ENCODE data around the gene MAN1A1. TPM values are rescaled to one million over a fixed set of nuclear protein-coding genes. Genes with fewer than 3 reads are reported as not detected.

MAN1A1 gene
- total RNA-seq, 2 experiments from 2014 or later: 34.8 to 38.4 TPM

DNA sequence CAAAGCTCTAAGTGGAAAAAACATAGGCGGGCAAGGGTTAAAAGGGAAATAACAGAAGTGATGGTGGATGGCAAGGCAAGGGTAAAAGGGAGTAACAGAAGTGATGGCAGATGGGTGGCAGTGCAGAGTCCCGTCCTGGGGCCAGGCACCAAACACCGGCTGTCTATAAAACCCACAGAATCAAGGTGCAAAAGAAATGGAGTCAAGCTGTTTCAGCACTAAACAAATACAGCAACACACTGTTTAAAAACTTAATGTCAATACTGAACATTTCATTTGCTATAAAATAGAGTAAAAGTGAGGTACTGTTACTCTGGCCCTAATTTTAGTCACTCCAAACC is 87.6 kb downstream of the MAN1A1 start:
- Mint-ChIP-seq H3K27me3 (no peaks in the 10 kb centered on the region), H3K4me1 (peaks cover 23% of the 10 kb centered on the region), H3K36me3 (peaks cover 39% of the 10 kb centered on the region), H3K9me3 (ENCODE audit: low read depth) (peaks cover 7% of the 10 kb centered on the region), H3K4me3 (no peak overlapping the region), H3K27ac (no peak overlapping the region)
- ATAC-seq (no peak), DNase-seq (no peak)
- CTCF ChIA-PET: no interaction called here

- H3K4me3 Mint-ChIP-seq: no peak overlapping the region
- H3K4me1 Mint-ChIP-seq: peaks cover 22% of the 10 kb centered on the region
- peaks cover 7% of the 10 kb centered on the region for H3K9me3 Mint-ChIP-seq (ENCODE audit: low read depth)
- H3K27me3 Mint-ChIP-seq: no peaks in the 10 kb centered on the region
- peaks cover 44% of the 10 kb centered on the region for H3K36me3 Mint-ChIP-seq
- ATAC-seq (peak; percentile 60), DNase-seq (no peak)
- CTCF ChIA-PET: no interaction called here
- H3K27ac Mint-ChIP-seq: peak overlapping the region; percentile 32
Measured at GRCh38 chr6:119259027-119259426, 90.5 kb downstream of the MAN1A1 start.

- no peak for ATAC-seq
- Mint-ChIP-seq H3K36me3 (peaks cover 42% of the 10 kb centered on the region), H3K9me3 (ENCODE audit: low read depth) (peaks cover 4% of the 10 kb centered on the region), H3K27ac (no peak overlapping the region), H3K27me3 (no peaks in the 10 kb centered on the region), H3K4me1 (peaks cover 22% of the 10 kb centered on the region), H3K4me3 (no peak overlapping the region)
- CTCF ChIA-PET: no interaction called here
- no peak for DNase-seq
Measured at GRCh38 chr6:119257726-119258125, 91.8 kb downstream of the MAN1A1 start.

DNA sequence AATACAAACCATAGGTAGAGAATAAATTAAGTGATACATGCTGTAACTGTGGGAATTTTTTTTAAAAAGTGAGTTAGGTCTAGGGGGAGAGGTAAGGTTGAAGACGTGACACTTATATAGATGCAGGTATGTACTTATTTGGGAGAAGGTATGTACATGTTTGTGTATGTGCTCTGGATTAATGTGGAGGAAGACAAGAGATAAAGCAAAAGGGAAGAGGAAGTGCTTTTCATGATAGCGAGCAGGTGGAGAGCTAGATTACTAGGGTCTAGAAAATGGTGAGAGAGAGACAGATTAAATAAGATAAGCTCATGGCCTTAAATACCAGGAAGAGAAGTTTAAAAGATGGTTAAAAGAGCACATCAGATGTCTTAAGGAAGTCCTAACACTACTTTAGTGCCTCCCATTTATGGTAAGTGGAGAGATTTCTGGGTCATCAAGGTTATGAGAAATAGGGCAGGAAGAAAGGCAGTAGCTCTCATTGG is 92.5 kb downstream of the MAN1A1 start:
- Mint-ChIP-seq H3K27me3 (no peaks in the 10 kb centered on the region), H3K9me3 (ENCODE audit: low read depth) (peaks cover 3% of the 10 kb centered on the region), H3K4me1 (peaks cover 22% of the 10 kb centered on the region), H3K36me3 (peaks cover 41% of the 10 kb centered on the region), H3K27ac (no peak overlapping the region), H3K4me3 (no peak overlapping the region)
- CTCF ChIA-PET: no interaction called here
- ATAC-seq (no peak), DNase-seq (no peak)

- peaks cover 17% of the 10 kb centered on the region for H3K4me1 Mint-ChIP-seq
- CTCF ChIA-PET: no interaction called here
- no peaks in the 10 kb centered on the region for H3K9me3 Mint-ChIP-seq (ENCODE audit: low read depth)
- DNase-seq: no peak
- ATAC-seq: no peak
- H3K36me3 Mint-ChIP-seq: peaks cover 36% of the 10 kb centered on the region
- no peaks in the 10 kb centered on the region for H3K27me3 Mint-ChIP-seq
- no peak overlapping the region for H3K4me3 Mint-ChIP-seq
- H3K27ac Mint-ChIP-seq: no peak overlapping the region
Measured at GRCh38 chr6:119256392-119256791, 93.2 kb downstream of the MAN1A1 start.

GRCh38 chr6:119255492-119255891 is 94.1 kb downstream of the MAN1A1 start:
- peaks cover 43% of the 10 kb centered on the region for H3K36me3 Mint-ChIP-seq
- H3K27ac Mint-ChIP-seq: no peak overlapping the region
- CTCF ChIA-PET: interaction anchor here (1.1 kb wide), 1 partner anchor 126 kb away, joined by 4 read pairs; no protein-coding TSS in a partner anchor
- peaks cover 15% of the 10 kb centered on the region for H3K4me1 Mint-ChIP-seq
- ATAC-seq: no peak
- H3K9me3 Mint-ChIP-seq (ENCODE audit: low read depth): no peaks in the 10 kb centered on the region
- no peak overlapping the region for H3K4me3 Mint-ChIP-seq
- no peak for DNase-seq
- no peaks in the 10 kb centered on the region for H3K27me3 Mint-ChIP-seq

DNA sequence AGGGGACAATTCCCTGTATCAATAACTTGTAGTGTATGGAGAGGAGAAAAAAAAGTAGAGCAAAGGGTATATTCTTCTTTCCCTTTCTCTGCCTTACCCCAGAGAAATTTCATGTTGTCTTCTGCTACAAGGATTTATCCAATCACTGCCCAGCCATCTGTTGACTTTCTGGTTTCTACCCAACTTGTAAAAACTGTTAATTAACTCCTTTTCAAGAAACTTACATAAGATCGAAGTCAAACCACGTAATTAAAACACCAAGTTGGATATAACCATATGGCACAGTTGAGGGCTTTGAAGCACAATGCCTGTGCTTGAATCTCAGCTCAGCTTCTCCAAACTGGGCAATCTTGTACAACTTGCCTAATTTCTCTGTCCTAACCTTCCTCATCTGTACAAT is 99.5 kb downstream of the MAN1A1 start:
- Mint-ChIP-seq H3K4me3 (no peak overlapping the region), H3K4me1 (no peaks in the 10 kb centered on the region), H3K36me3 (peaks cover 48% of the 10 kb centered on the region), H3K9me3 (ENCODE audit: low read depth) (no peaks in the 10 kb centered on the region), H3K27ac (no peak overlapping the region), H3K27me3 (no peaks in the 10 kb centered on the region)
- DNase-seq (no peak), ATAC-seq (no peak)
- CTCF ChIA-PET: no interaction called here

- Mint-ChIP-seq H3K9me3 (ENCODE audit: low read depth) (no peaks in the 10 kb centered on the region), H3K27me3 (no peaks in the 10 kb centered on the region), H3K4me1 (no peaks in the 10 kb centered on the region), H3K27ac (no peak overlapping the region), H3K4me3 (no peak overlapping the region), H3K36me3 (peaks cover 49% of the 10 kb centered on the region)
- DNase-seq: no peak
- CTCF ChIA-PET: no interaction called here
- no peak for ATAC-seq
Measured at GRCh38 chr6:119249319-119249718, 100.2 kb downstream of the MAN1A1 start.

GRCh38 chr6:119247504-119247903 is 102.1 kb downstream of the MAN1A1 start:
- ATAC-seq (no peak), DNase-seq (no peak)
- Mint-ChIP-seq H3K27ac (no peak overlapping the region), H3K4me1 (no peaks in the 10 kb centered on the region), H3K9me3 (ENCODE audit: low read depth) (no peaks in the 10 kb centered on the region), H3K27me3 (no peaks in the 10 kb centered on the region), H3K36me3 (peaks cover 38% of the 10 kb centered on the region), H3K4me3 (no peak overlapping the region)
- CTCF ChIA-PET: interaction anchor here (0.9 kb wide), 1 partner anchor 21 kb away, joined by 3 read pairs; no protein-coding TSS in a partner anchor

GRCh38 chr6:119243657-119244056 is 105.9 kb downstream of the MAN1A1 start:
- no peak for ATAC-seq
- peaks cover 28% of the 10 kb centered on the region for H3K36me3 Mint-ChIP-seq
- DNase-seq: no peak
- no peaks in the 10 kb centered on the region for H3K27me3 Mint-ChIP-seq
- H3K4me1 Mint-ChIP-seq: no peaks in the 10 kb centered on the region
- H3K4me3 Mint-ChIP-seq: no peak overlapping the region
- H3K27ac Mint-ChIP-seq: no peak overlapping the region
- no peaks in the 10 kb centered on the region for H3K9me3 Mint-ChIP-seq (ENCODE audit: low read depth)
- CTCF ChIA-PET: no interaction called here

DNA sequence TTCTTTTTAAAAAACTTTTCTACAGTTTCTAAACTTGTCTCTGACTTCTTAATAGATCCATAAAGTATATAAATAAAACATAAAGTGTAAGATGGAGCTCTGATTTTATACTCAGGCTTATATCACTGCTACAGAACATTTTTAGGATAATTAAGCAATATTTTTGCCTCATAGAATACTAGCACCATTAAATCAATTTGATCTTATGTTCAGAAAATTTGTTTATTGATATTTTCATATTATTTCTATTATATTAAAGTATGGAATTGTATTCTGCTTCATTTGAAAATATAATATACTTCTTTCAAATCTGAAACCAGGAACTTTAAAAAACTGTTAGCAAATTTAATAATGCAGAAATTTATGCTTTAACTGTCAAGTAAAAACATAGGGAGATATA is 106.5 kb downstream of the MAN1A1 start:
- CTCF ChIA-PET: no interaction called here
- no peak for ATAC-seq
- H3K4me3 Mint-ChIP-seq: no peak overlapping the region
- H3K27ac Mint-ChIP-seq: no peak overlapping the region
- no peak for DNase-seq
- no peaks in the 10 kb centered on the region for H3K4me1 Mint-ChIP-seq
- H3K9me3 Mint-ChIP-seq (ENCODE audit: low read depth): no peaks in the 10 kb centered on the region
- H3K27me3 Mint-ChIP-seq: no peaks in the 10 kb centered on the region
- peaks cover 29% of the 10 kb centered on the region for H3K36me3 Mint-ChIP-seq

- no peak overlapping the region for H3K27ac Mint-ChIP-seq
- H3K9me3 Mint-ChIP-seq (ENCODE audit: low read depth): peaks cover 2% of the 10 kb centered on the region
- ATAC-seq (no peak), DNase-seq (no peak)
- no peaks in the 10 kb centered on the region for H3K4me1 Mint-ChIP-seq
- H3K36me3 Mint-ChIP-seq: peaks cover 30% of the 10 kb centered on the region
- H3K4me3 Mint-ChIP-seq: no peak overlapping the region
- H3K27me3 Mint-ChIP-seq: no peaks in the 10 kb centered on the region
- CTCF ChIA-PET: no interaction called here
Measured at GRCh38 chr6:119241540-119242309, 107.8 kb downstream of the MAN1A1 start.

- ATAC-seq (no peak), DNase-seq (no peak)
- H3K36me3 Mint-ChIP-seq: peaks cover 28% of the 10 kb centered on the region
- no peaks in the 10 kb centered on the region for H3K27me3 Mint-ChIP-seq
- H3K27ac Mint-ChIP-seq: no peak overlapping the region
- peaks cover 2% of the 10 kb centered on the region for H3K9me3 Mint-ChIP-seq (ENCODE audit: low read depth)
- CTCF ChIA-PET: no interaction called here
- no peak overlapping the region for H3K4me3 Mint-ChIP-seq
- H3K4me1 Mint-ChIP-seq: no peaks in the 10 kb centered on the region
Measured at GRCh38 chr6:119241111-119241465, 108.5 kb downstream of the MAN1A1 start.

- Mint-ChIP-seq H3K27ac (no peak overlapping the region), H3K27me3 (no peaks in the 10 kb centered on the region), H3K36me3 (peaks cover 32% of the 10 kb centered on the region), H3K4me3 (no peak overlapping the region), H3K4me1 (no peaks in the 10 kb centered on the region), H3K9me3 (ENCODE audit: low read depth) (peaks cover 2% of the 10 kb centered on the region)
- DNase-seq: no peak
- no peak for ATAC-seq
- CTCF ChIA-PET: no interaction called here
Measured at GRCh38 chr6:119240257-119241110, 109.1 kb downstream of the MAN1A1 start.
